Measurements from ENCODE around the gene ENTPD2. TPM values are rescaled to one million over a fixed set of nuclear protein-coding genes. Genes with fewer than 3 reads are reported as not detected.
A peak's percentile ranks its signal among the peaks of the same experiment; 100 is the strongest.

The ENTPD2 gene
- total RNA-seq, 1 donor from 2014 or later = not detected

- peaks cover 35% of the 10 kb centered on the region for H3K4me1 Mint-ChIP-seq
- H3K36me3 Mint-ChIP-seq (ENCODE audit: low read depth) = peaks cover 21% of the 10 kb centered on the region
- H3K27ac Mint-ChIP-seq = peak overlapping the region; percentile 98
- intact Hi-C loops (cut with micrococcal nuclease) = loop anchor here (1.0 to 2.0 kb wide), 4 partner anchors 9 to 137 kb away; partner anchors contain the start of genes DPP7, SAPCD2 and UAP1L1
- no peaks in the 10 kb centered on the region for H3K9me3 Mint-ChIP-seq
- peaks cover 3% of the 10 kb centered on the region for H3K27me3 Mint-ChIP-seq
- H3K4me3 Mint-ChIP-seq = peak overlapping the region; percentile 94
- DNase-seq = peak; percentile 84
Measured at GRCh38 chr9:137085920-137086530, 32.2 kb upstream of the ENTPD2 start.

GRCh38 chr9:137084526-137084925 is 30.7 kb upstream of the ENTPD2 start:
- intact Hi-C loops (cut with micrococcal nuclease) = no loop called here
- peaks cover 38% of the 10 kb centered on the region for H3K4me1 Mint-ChIP-seq
- no peak overlapping the region for H3K4me3 Mint-ChIP-seq
- no peaks in the 10 kb centered on the region for H3K9me3 Mint-ChIP-seq
- no peak for DNase-seq
- H3K27ac Mint-ChIP-seq = no peak overlapping the region
- peaks cover 3% of the 10 kb centered on the region for H3K27me3 Mint-ChIP-seq
- peaks cover 19% of the 10 kb centered on the region for H3K36me3 Mint-ChIP-seq (ENCODE audit: low read depth)

GRCh38 chr9:137083394-137084004 is 29.6 kb upstream of the ENTPD2 start:
- Mint-ChIP-seq H3K9me3 (no peaks in the 10 kb centered on the region), H3K27me3 (peaks cover 3% of the 10 kb centered on the region), H3K36me3 (ENCODE audit: low read depth) (peaks cover 14% of the 10 kb centered on the region), H3K27ac (peak overlapping the region; percentile 44), H3K4me1 (peaks cover 32% of the 10 kb centered on the region), H3K4me3 (no peak overlapping the region)
- intact Hi-C loops (cut with micrococcal nuclease) = no loop called here
- no peak for DNase-seq

- intact Hi-C loops (cut with micrococcal nuclease) = no loop called here
- Mint-ChIP-seq H3K27me3 (peaks cover 3% of the 10 kb centered on the region), H3K4me1 (peaks cover 27% of the 10 kb centered on the region)
Measured at GRCh38 chr9:137082925-137083290, 29.0 kb upstream of the ENTPD2 start.

GRCh38 chr9:137082222-137082924 is 28.5 kb upstream of the ENTPD2 start:
- no peak for DNase-seq
- Mint-ChIP-seq H3K4me3 (no peak overlapping the region), H3K4me1 (peaks cover 22% of the 10 kb centered on the region), H3K27ac (no peak overlapping the region), H3K9me3 (no peaks in the 10 kb centered on the region), H3K27me3 (peaks cover 3% of the 10 kb centered on the region), H3K36me3 (ENCODE audit: low read depth) (peaks cover 13% of the 10 kb centered on the region)
- intact Hi-C loops (cut with micrococcal nuclease) = no loop called here

More at GRCh38 chr9:137082925-137083290, 29.0 kb upstream of the ENTPD2 start:
- H3K27ac Mint-ChIP-seq = no peak overlapping the region
- H3K9me3 Mint-ChIP-seq = no peaks in the 10 kb centered on the region
- H3K36me3 Mint-ChIP-seq (ENCODE audit: low read depth) = peaks cover 13% of the 10 kb centered on the region
- no peak overlapping the region for H3K4me3 Mint-ChIP-seq
- no peak for DNase-seq

GRCh38 chr9:137080260-137081122 is 26.6 kb upstream of the ENTPD2 start:
- no peaks in the 10 kb centered on the region for H3K27me3 Mint-ChIP-seq
- H3K4me1 Mint-ChIP-seq = peaks cover 15% of the 10 kb centered on the region
- H3K4me3 Mint-ChIP-seq = peak overlapping the region; percentile 59
- H3K27ac Mint-ChIP-seq = no peak overlapping the region
- peaks cover 13% of the 10 kb centered on the region for H3K36me3 Mint-ChIP-seq (ENCODE audit: low read depth)
- intact Hi-C loops (cut with micrococcal nuclease) = no loop called here
- no peaks in the 10 kb centered on the region for H3K9me3 Mint-ChIP-seq
- no peak for DNase-seq

- H3K4me1 Mint-ChIP-seq = peaks cover 9% of the 10 kb centered on the region
- H3K27ac Mint-ChIP-seq = no peak overlapping the region
- no peak for DNase-seq
- H3K36me3 Mint-ChIP-seq (ENCODE audit: low read depth) = peaks cover 13% of the 10 kb centered on the region
- intact Hi-C loops (cut with micrococcal nuclease) = no loop called here
- no peaks in the 10 kb centered on the region for H3K27me3 Mint-ChIP-seq
- peak overlapping the region; percentile 26 for H3K4me3 Mint-ChIP-seq
- H3K9me3 Mint-ChIP-seq = no peaks in the 10 kb centered on the region
Measured at GRCh38 chr9:137079401-137079787, 25.5 kb upstream of the ENTPD2 start.

GRCh38 chr9:137078701-137079400 is 25.0 kb upstream of the ENTPD2 start:
- peak overlapping the region; percentile 78 for H3K4me3 Mint-ChIP-seq
- H3K27ac Mint-ChIP-seq = no peak overlapping the region
- no peak for DNase-seq
- intact Hi-C loops (cut with micrococcal nuclease) = no loop called here
- H3K9me3 Mint-ChIP-seq = no peaks in the 10 kb centered on the region
- peaks cover 11% of the 10 kb centered on the region for H3K36me3 Mint-ChIP-seq (ENCODE audit: low read depth)
- no peaks in the 10 kb centered on the region for H3K27me3 Mint-ChIP-seq
- peaks cover 8% of the 10 kb centered on the region for H3K4me1 Mint-ChIP-seq

GRCh38 chr9:137077758-137078693 is 24.2 kb upstream of the ENTPD2 start:
- peak; percentile 85 for DNase-seq
- intact Hi-C loops (cut with micrococcal nuclease) = loop anchor here (1.0 kb wide), 1 partner anchor 8 kb away; the partner anchor contains the start of gene MAN1B1
- no peaks in the 10 kb centered on the region for H3K27me3 Mint-ChIP-seq
- H3K4me1 Mint-ChIP-seq = peaks cover 3% of the 10 kb centered on the region
- peaks cover 10% of the 10 kb centered on the region for H3K36me3 Mint-ChIP-seq (ENCODE audit: low read depth)
- H3K4me3 Mint-ChIP-seq = peak overlapping the region; percentile 78
- H3K27ac Mint-ChIP-seq = peak overlapping the region; percentile 66
- H3K9me3 Mint-ChIP-seq = no peaks in the 10 kb centered on the region

- intact Hi-C loops (cut with micrococcal nuclease) = loop anchor here (1.0 kb wide), 1 partner anchor 9 kb away; the partner anchor contains the start of gene MAN1B1
- peak within 1 kb of the TSS; percentile 66 for H3K27ac Mint-ChIP-seq
- peaks cover 3% of the 10 kb centered on the region for H3K4me1 Mint-ChIP-seq
- no peaks in the 10 kb centered on the region for H3K9me3 Mint-ChIP-seq
- peak within 1 kb of the TSS; percentile 78 for H3K4me3 Mint-ChIP-seq
- H3K36me3 Mint-ChIP-seq (ENCODE audit: low read depth) = peaks cover 8% of the 10 kb centered on the region
- no peaks in the 10 kb centered on the region for H3K27me3 Mint-ChIP-seq
- DNase-seq = peak; percentile 91
Measured at GRCh38 chr9:137077010-137077747, 23.3 kb upstream of the ENTPD2 start, which contains the start of gene UAP1L1. Gene UAP1L1, plus strand, starts transcription at chr9:137077517. Its CDS starts 16 bp downstream, at chr9:137077533.

GRCh38 chr9:137076636-137077009 is 22.8 kb upstream of the ENTPD2 start:
- Mint-ChIP-seq H3K36me3 (ENCODE audit: low read depth) (peaks cover 4% of the 10 kb centered on the region), H3K27me3 (no peaks in the 10 kb centered on the region), H3K4me3 (peak overlapping the region; percentile 73), H3K9me3 (no peaks in the 10 kb centered on the region), H3K4me1 (peaks cover 5% of the 10 kb centered on the region), H3K27ac (peak overlapping the region; percentile 29)
- intact Hi-C loops (cut with micrococcal nuclease) = loop anchor here (1.0 kb wide), 1 partner anchor 10 kb away; the partner anchor contains the start of gene MAN1B1
- no peak for DNase-seq
